Upper lobe of left lung (tissue), 4 donors: ENCODE results near the gene TMEM222.

Experiments
- CTCF ChIP-seq, 6 experiments: fragments of 450-650 bp in 4 of 6; fragments of 200-600 bp in 2 of 6; sonication (generic) in 2 of 6; IDR thresholded peaks; one replicate each; pipeline ENCODE4 v1.5.1; 2016 to 2019; ENCODE audit warnings: antibody characterized with exemption in 6 of 6
- EP300 ChIP-seq, 4 donors: sonication (generic); formaldehyde crosslinking; IDR thresholded peaks; one replicate each; pipeline ENCODE4 v1.5.1; 2017; ENCODE audit warnings: antibody characterized with exemption in 4 of 4, control low read depth in 2 of 4
- POLR2A ChIP-seq, 4 donors: fragments of 450-650 bp; IDR thresholded peaks; one replicate each; pipeline ENCODE4 v1.5.1; 2016 to 2017; ENCODE audit warnings: antibody characterized with exemption in 4 of 4, mild to moderate bottlenecking in 2 of 4
- POLR2AphosphoS5 ChIP-seq, 2 donors: sonication (generic); formaldehyde crosslinking; IDR thresholded peaks; one replicate each; pipeline ENCODE4 v1.5.1; 2017; ENCODE audit warnings: antibody characterized with exemption in 2 of 2

GRCh38 chr1:27345272-27345671 is 23.3 kb downstream of the TMEM222 start:
- no peak for TF ChIP-seq CTCF (IDR thresholded peaks at IDR 0.05)
- no peak for TF ChIP-seq EP300 (IDR thresholded peaks at IDR 0.05)
- no peak for TF ChIP-seq POLR2AphosphoS5 (IDR thresholded peaks at IDR 0.05)
- no peak for TF ChIP-seq POLR2A (IDR thresholded peaks at IDR 0.05)
